Activated naive CD8-positive, alpha-beta T cell treated with anti-CD3 and anti-CD28 coated beads, Interleukin-2, amount 50 U/mL, for 16 hours (primary cell): Measurements from ENCODE around the gene MYOZ3.

Source experiments
- DNase-seq: peaks from one replicate; pipeline ENCODE4 v3.0.0-alpha.2; 2020; ENCODE audit warnings: low read depth, low spot score

Gene MYOZ3

DNA sequence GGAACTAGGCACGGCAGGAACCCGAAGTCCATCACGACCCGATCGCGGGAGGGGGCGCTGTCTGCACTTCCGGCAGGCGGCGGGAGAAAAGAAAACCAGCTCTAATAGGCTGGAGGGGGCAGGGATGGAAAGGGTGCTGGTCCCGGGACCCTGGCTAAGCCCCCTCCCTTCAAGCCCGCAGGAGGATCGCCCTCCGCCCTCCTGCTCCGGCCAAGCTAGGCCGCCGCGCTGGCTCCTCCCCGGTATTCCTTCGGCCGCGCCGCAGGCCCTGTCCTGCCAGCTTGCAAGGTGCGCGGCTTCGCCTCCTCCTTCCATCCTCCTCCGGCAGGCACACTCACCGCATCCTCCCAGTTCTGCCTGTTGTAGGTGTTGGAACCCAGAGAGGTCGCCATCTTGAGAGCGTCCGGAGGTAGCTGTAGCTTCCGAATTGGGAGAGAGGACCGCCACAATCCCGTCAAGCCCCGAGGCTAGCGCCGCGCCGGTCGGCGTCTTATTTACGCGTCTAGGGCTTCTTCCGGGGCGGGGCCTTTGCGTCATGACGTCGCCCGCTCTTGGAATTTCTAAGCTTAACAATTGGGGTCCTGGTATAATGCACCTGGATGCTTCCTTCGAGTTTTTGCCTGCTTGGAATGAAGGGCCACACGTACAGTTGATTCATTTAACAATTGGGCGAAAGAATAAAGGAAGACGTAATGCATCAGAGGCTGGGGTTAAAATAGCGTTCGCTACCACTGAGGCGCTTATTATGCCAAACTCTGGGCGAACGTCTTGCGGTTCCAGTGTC lies 39.7 kb downstream of the MYOZ3 start, which contains the start of gene RBM22:
Gene RBM22 (minus strand): TSS at position 469 of the 784 bp plus-strand sequence. CDS start 77 bp downstream, at position 392.
- DNase-seq, result peak; percentile 78

DNA sequence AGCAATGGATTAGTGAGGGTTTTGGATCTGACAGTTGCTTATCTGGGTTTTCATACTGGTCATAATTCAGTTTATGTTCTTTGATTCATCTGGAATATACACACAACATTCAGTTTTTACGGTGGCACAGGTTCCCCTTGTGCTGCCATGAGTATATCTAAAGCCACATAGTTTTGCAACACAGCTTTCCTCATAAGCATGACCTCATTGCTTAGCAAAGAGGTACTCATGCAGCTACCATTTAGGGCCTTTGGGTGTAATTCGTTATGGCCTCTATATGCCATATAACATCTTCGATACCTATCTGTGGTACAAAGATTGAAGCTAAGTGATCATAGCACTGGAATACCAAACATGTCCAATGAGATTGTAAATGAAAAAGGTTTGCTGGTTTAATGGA lies 42.7 kb downstream of the MYOZ3 start:
- no peak for DNase-seq

DNA sequence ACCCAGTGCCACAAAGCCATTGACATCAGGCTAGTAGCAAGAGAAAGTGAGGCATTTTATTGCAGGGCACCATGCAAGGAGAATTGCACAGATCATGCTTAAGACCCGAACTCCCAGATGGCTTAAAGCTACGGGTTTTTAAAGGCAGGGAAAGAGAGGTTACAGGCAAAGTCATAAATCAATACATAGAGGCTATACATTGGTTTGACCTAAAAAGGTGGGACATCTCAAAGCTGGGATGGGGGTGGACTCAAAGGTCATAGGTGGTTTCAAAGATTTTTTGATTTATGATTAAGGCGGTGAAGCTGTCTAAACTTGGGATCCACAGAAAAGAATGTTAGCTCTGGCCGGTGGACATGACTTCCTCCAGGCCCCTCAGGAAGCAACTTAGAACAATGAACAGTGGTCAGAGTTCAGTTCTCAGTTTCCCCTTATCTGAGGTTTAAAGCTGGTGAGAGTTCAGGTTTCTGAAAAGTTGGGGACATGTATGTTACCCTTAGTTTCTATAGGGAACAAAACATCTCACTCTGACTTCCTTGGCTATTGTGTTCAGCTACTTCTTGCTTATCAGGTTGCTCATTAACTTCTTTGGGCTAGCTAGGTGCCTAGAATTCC lies 45.8 kb downstream of the MYOZ3 start:
- no peak for DNase-seq

DNA sequence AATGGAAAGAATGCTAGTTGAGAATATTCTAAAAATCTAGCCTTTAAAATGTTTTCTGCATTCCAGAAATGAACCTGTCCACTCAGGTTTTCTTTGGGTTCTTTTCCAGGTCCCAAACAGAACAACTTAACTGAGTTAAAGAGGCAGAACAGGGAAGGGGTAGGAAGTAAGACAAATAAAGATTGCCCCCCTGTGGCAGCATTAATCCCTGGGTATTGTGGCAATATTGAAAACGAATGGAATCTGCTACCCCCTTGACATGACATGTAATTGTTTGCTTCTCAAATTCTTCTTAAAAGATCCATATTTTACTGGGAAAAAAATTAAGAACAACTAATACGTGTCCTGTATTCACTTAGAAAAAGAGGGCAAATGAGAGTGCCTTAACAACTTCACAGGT lies 49.1 kb downstream of the MYOZ3 start:
- no peak for DNase-seq

DNA sequence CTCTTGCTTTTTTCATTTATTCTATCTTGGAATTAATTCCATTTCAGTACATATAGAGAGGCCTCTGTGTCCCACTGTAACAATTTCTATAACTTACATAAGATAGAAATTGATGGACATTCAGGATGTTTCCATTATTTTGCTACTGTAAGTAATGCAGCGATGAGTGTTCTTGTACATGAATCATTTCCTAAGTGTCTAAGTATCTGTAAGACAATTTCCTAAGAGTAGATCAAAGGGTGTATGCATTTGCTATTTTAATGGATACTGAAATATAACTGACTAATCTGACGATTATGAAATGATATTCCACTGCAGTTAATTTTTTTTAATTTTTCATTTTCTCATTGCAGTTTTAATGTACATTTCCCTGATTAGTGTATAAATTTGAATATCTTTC lies 62.8 kb downstream of the MYOZ3 start:
- DNase-seq, result no peak
